ENCODE measurements around the gene COX19.

- TF ChIP-seq, protein P1, sequence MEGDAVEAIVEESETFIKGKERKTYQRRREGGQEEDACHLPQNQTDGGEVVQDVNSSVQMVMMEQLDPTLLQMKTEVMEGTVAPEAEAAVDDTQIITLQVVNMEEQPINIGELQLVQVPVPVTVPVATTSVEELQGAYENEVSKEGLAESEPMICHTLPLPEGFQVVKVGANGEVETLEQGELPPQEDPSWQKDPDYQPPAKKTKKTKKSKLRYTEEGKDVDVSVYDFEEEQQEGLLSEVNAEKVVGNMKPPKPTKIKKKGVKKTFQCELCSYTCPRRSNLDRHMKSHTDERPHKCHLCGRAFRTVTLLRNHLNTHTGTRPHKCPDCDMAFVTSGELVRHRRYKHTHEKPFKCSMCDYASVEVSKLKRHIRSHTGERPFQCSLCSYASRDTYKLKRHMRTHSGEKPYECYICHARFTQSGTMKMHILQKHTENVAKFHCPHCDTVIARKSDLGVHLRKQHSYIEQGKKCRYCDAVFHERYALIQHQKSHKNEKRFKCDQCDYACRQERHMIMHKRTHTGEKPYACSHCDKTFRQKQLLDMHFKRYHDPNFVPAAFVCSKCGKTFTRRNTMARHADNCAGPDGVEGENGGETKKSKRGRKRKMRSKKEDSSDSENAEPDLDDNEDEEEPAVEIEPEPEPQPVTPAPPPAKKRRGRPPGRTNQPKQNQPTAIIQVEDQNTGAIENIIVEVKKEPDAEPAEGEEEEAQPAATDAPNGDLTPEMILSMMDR (conservative IDR thresholded peaks at IDR 0.05; ENCODE audit: low read depth, low read length): no peak
- TF ChIP-seq EZH2 (IDR thresholded peaks at IDR 0.05; ENCODE audit: low read length, unreplicated experiment): no peak
Observed at GRCh38 chr7:945556-946255, 29.6 kb downstream of the COX19 start.

Data from PC-3 (cell line).